OCI-LY3 (cell line): Measurements from ENCODE around the gene SCG2.

Experiments used
- H2AFZ ChIP-seq: fragments of 200-600, 300-600 bp; shearing (Covaris generic); 2 replicates; pipeline ENCODE4 v1.6.0; 2014; ENCODE audit warnings: antibody characterized with exemption, low read depth, low read length
- H3K27ac ChIP-seq: fragments of 200-600, 300-600 bp; sonication (generic); 2 replicates; pipeline ENCODE4 v1.5.1; 2014; ENCODE audit warnings: mild to moderate bottlenecking, low read length, moderate library complexity, mixed read lengths
- H3K27me3 ChIP-seq: fragments of 200-600, 300-600 bp; sonication (generic); 2 replicates; pipeline ENCODE4 v1.6.1; 2014; ENCODE audit warnings: low read depth, low read length, mixed read lengths
- H3K36me3 ChIP-seq: fragments of 200-600, 300-600 bp; sonication (generic); replicated peaks from 2 replicates; pipeline ENCODE3; 2014; ENCODE audit warnings: low read depth, low read length, mixed read lengths
- H3K4me1 ChIP-seq: fragments of 300-600, 200-600 bp; sonication (generic); 2 replicates; pipeline ENCODE4 v1.6.1; 2014; ENCODE audit warnings: low read length, mixed read lengths
- H3K4me2 ChIP-seq: fragments of 200-600, 300-600 bp; sonication (generic); 2 replicates; pipeline ENCODE4 v1.6.1; 2014; ENCODE audit warnings: low read length, mixed read lengths
- H3K4me3 ChIP-seq: fragments of 300-600, 200-600 bp; sonication (generic); 2 replicates; pipeline ENCODE4 v1.5.1; 2014; ENCODE audit warnings: antibody characterized with exemption, mild to moderate bottlenecking, low read length, moderate library complexity
- H3K79me2 ChIP-seq: fragments of 300-600, 200-600 bp; shearing (Covaris generic); 2 replicates; pipeline ENCODE4 v1.6.1; 2014; ENCODE audit warnings: mild to moderate bottlenecking, low read length, mixed read lengths
- H3K9ac ChIP-seq: fragments of 300-600, 200-600 bp; shearing (Covaris generic); 2 replicates; pipeline ENCODE4 v1.6.0; 2014; ENCODE audit warnings: mild to moderate bottlenecking, low read length, moderate library complexity
- H3K9me3 ChIP-seq: fragments of 200-600, 300-600 bp; shearing (Covaris generic); 2 replicates; pipeline ENCODE4 v1.6.1; 2014; ENCODE audit warnings: low read length, mixed read lengths; ENCODE audit not compliant: insufficient read depth
- H4K20me1 ChIP-seq: fragments of 200-600, 300-600 bp; sonication (generic); 2 replicates; pipeline ENCODE4 v1.6.1; 2016; ENCODE audit warnings: low read length, mixed read lengths; ENCODE audit not compliant: insufficient read depth
- EZH2phosphoT487 ChIP-seq: fragments of 200-600 bp; shearing (Covaris generic); IDR thresholded peaks from 2 replicates; pipeline ENCODE4 v1.6.1; 2018; ENCODE audit warnings: antibody characterized with exemption, mixed run types, low read depth
- TF ChIP-seq, protein P1 (sequence below): fragments of 200-600, 300-600 bp; sonication (generic); IDR thresholded peaks from 2 replicates; pipeline ENCODE4 v1.5.1; 2014; ENCODE audit warnings: antibody characterized with exemption, low read length, low read depth

SCG2 gene

DNA sequence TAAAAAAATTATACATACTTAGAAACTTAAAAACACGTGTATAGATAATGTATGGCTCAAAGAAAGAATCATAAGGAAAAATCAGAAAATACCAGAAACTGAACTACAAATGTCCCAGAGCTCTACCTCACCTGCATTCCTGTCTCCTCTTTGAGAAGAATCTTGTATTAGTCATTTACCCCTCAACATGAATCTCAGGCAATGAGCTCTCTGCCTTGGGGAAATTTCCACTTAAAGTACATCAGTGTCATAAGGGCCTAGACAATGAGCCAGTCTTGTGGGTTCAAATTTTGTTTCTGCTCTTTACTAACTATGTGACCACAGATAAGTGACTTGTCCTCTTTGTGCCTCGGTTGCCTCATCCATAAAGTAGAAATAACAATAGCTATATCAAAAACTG lies 40.1 kb downstream of the SCG2 start:
- Histone ChIP-seq H3K27ac (no peak overlapping the region), H3K4me3 (no peak overlapping the region), H3K9ac (no peak overlapping the region), H3K4me2 (no peak overlapping the region), H3K9me3 (no peaks in the 10 kb centered on the region), H4K20me1 (no peaks in the 10 kb centered on the region), H2AFZ (no peak overlapping the region), H3K79me2 (no peaks in the 10 kb centered on the region), H3K36me3 (no peaks in the 10 kb centered on the region), H3K27me3 (no peaks in the 10 kb centered on the region), H3K4me1 (no peaks in the 10 kb centered on the region)
- TF ChIP-seq EZH2phosphoT487, result no peak
- TF ChIP-seq, protein P1, sequence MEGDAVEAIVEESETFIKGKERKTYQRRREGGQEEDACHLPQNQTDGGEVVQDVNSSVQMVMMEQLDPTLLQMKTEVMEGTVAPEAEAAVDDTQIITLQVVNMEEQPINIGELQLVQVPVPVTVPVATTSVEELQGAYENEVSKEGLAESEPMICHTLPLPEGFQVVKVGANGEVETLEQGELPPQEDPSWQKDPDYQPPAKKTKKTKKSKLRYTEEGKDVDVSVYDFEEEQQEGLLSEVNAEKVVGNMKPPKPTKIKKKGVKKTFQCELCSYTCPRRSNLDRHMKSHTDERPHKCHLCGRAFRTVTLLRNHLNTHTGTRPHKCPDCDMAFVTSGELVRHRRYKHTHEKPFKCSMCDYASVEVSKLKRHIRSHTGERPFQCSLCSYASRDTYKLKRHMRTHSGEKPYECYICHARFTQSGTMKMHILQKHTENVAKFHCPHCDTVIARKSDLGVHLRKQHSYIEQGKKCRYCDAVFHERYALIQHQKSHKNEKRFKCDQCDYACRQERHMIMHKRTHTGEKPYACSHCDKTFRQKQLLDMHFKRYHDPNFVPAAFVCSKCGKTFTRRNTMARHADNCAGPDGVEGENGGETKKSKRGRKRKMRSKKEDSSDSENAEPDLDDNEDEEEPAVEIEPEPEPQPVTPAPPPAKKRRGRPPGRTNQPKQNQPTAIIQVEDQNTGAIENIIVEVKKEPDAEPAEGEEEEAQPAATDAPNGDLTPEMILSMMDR, result no peak

DNA sequence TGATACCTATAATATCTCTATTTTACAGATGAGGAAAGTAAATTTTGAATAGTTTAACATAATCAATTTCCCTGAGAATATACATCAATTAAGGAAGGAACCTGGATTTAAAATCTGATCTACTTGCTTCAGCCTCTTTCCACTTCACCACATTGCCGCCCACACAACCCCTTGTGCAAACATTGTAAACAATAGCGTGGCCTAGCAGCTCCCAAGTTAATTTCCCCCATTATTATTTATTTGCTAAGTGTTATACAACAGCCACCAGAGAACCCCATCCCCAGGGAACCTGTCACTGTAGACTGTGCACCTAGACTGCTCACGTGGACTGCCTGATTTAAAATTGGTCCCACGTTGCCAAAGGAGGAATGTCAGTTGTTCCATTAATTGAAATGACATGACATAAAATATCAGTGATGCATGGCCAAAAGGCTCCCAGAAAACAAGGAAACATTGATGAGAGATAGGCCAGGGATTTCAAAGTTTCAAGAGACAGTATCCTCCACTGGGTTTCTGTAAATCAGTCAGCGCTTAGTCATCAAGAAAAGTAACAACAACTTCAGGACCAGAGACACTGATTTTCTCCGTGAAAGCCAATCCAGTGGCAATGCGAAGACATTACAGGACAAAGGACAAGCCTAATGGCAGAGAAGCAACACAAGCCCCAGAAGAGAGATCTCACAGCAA lies 41.3 kb downstream of the SCG2 start:
- Histone ChIP-seq H3K4me2 (no peak overlapping the region), H3K9ac (no peak overlapping the region), H3K9me3 (no peaks in the 10 kb centered on the region), H4K20me1 (no peaks in the 10 kb centered on the region), H3K4me3 (no peak overlapping the region), H2AFZ (no peak overlapping the region), H3K79me2 (no peaks in the 10 kb centered on the region), H3K27ac (no peak overlapping the region), H3K4me1 (no peaks in the 10 kb centered on the region), H3K36me3 (no peaks in the 10 kb centered on the region), H3K27me3 (no peaks in the 10 kb centered on the region)
- TF ChIP-seq EZH2phosphoT487, result no peak
- TF ChIP-seq, protein P1, result no peak

DNA sequence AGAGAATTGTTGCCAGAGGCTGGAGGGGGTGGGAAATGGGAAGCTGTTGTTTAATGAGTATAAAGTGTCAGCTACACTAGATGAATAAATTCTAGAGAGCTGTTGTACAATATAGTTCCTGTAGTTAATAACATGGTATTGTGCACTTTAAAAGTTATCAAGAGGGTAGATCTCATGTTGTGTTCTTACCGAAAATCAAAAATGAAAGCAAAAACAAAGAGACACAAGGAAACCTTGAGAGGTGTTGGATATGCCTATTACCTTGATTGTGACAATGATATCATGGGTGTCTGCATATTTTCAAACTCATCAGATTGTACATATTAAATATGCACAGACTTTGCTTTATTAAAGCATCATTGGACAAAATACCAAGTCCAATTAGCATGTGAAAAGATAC lies 43.2 kb downstream of the SCG2 start:
- Histone ChIP-seq H3K36me3 (no peaks in the 10 kb centered on the region), H3K4me2 (0 out of 2 replicates have a peak overlapping the region, but pooled peaks have one; percentile 17), H3K4me3 (no peak overlapping the region), H2AFZ (no peak overlapping the region), H3K9me3 (no peaks in the 10 kb centered on the region), H3K27ac (no peak overlapping the region), H3K27me3 (no peaks in the 10 kb centered on the region), H3K4me1 (no peaks in the 10 kb centered on the region), H3K9ac (no peak overlapping the region), H4K20me1 (no peaks in the 10 kb centered on the region), H3K79me2 (no peaks in the 10 kb centered on the region)
- TF ChIP-seq, protein P1, result no peak
- no peak for TF ChIP-seq EZH2phosphoT487

DNA sequence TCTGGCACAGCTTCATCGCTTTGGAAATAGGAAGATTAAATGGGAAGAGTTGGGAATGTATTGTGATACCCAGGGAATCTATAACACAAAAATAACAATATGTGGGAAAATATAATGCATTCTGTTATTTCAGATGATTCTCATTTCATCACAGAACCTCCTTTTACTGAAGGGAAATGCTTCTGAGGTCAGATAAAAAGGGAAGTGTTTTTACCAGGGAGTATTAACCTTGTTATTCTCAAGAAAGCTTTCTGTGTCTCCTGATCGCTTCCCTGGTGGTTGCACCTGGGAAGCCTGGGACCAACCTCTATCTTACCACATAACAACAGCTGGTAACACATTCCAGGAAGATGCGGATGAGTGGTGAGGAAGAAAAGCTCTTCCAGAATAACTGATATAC lies 47.2 kb downstream of the SCG2 start:
- TF ChIP-seq, protein P1, result no peak
- no peak for TF ChIP-seq EZH2phosphoT487
- Histone ChIP-seq H3K4me2 (no peak overlapping the region), H3K9ac (no peak overlapping the region), H4K20me1 (no peaks in the 10 kb centered on the region), H3K36me3 (no peaks in the 10 kb centered on the region), H3K27ac (no peak overlapping the region), H3K4me1 (no peaks in the 10 kb centered on the region), H3K79me2 (no peaks in the 10 kb centered on the region), H2AFZ (no peak overlapping the region), H3K4me3 (no peak overlapping the region), H3K27me3 (no peaks in the 10 kb centered on the region), H3K9me3 (no peaks in the 10 kb centered on the region)
